ENCODE measurements around the gene ULK2.
"Not testable (repeated sequence)": the region's sequence is repeated elsewhere in the genome, so short reads cannot be mapped to it uniquely, and the experiment has no call there.

The ULK2 gene

GRCh38 chr17:19868079-19868395, 301 bp upstream of the ULK2 start:
- no peak for TF ChIP-seq CTCF (conservative IDR thresholded peaks at IDR 0.05; ENCODE audit: control insufficient read depth, insufficient read depth, low read depth, low read length)
- DNase-seq (ENCODE audit: low read depth), result no peak
- H3K4me3 ChIP-seq (ENCODE audit: control insufficient read depth, low read depth, low read length), result peak overlapping the region; percentile 42

- TF ChIP-seq CTCF (conservative IDR thresholded peaks at IDR 0.05; ENCODE audit: control insufficient read depth, insufficient read depth, low read depth, low read length), result peak; percentile 35
- H3K4me3 ChIP-seq (ENCODE audit: control insufficient read depth, low read depth, low read length), result peak overlapping the region; percentile 79
- peak; percentile 57 for DNase-seq (ENCODE audit: low read depth)
Observed at GRCh38 chr17:19867079-19867328, 732 bp downstream of the ULK2 start.

- no peak for DNase-seq (ENCODE audit: low read depth)
- no peak overlapping the region for H3K4me3 ChIP-seq (ENCODE audit: control insufficient read depth, low read depth, low read length)
- no peak for TF ChIP-seq CTCF (conservative IDR thresholded peaks at IDR 0.05; ENCODE audit: control insufficient read depth, insufficient read depth, low read depth, low read length)
Observed at GRCh38 chr17:19865021-19865420, 2.7 kb downstream of the ULK2 start.

- DNase-seq (ENCODE audit: low read depth); H3K4me3 ChIP-seq (ENCODE audit: control insufficient read depth, low read depth, low read length): not testable (repeated sequence)
Observed at GRCh38 chr17:19860647-19861177, 7.0 kb downstream of the ULK2 start.

GRCh38 chr17:19857640-19858039, 10.1 kb downstream of the ULK2 start:
- TF ChIP-seq CTCF (conservative IDR thresholded peaks at IDR 0.05; ENCODE audit: control insufficient read depth, insufficient read depth, low read depth, low read length), result no peak
- H3K4me3 ChIP-seq (ENCODE audit: control insufficient read depth, low read depth, low read length), result no peak overlapping the region
- DNase-seq (ENCODE audit: low read depth), result no peak

GRCh38 chr17:19833914-19834313, 33.8 kb downstream of the ULK2 start:
- TF ChIP-seq CTCF (conservative IDR thresholded peaks at IDR 0.05; ENCODE audit: control insufficient read depth, insufficient read depth, low read depth, low read length), result no peak
- H3K4me3 ChIP-seq (ENCODE audit: control insufficient read depth, low read depth, low read length), result no peak overlapping the region
- DNase-seq (ENCODE audit: low read depth), result no peak

GRCh38 chr17:19830061-19830460, 37.7 kb downstream of the ULK2 start:
- H3K4me3 ChIP-seq (ENCODE audit: control insufficient read depth, low read depth, low read length), result no peak overlapping the region
- TF ChIP-seq CTCF (conservative IDR thresholded peaks at IDR 0.05; ENCODE audit: control insufficient read depth, insufficient read depth, low read depth, low read length), result no peak
- no peak for DNase-seq (ENCODE audit: low read depth)

All from fibroblast of mammary gland (primary cell).